GM10248 (cell line): Measurements from ENCODE around the gene SEC63.
"Not testable (repeated sequence)": the region's sequence is repeated elsewhere in the genome, so short reads cannot be mapped to it uniquely, and the experiment has no call there.

Experiments
- CTCF ChIA-PET: fragments of 300-600 bp; sonication (Branson Sonifier 250); formaldehyde crosslinking; extraction: SDS; loops from one replicate; lab custom pipeline; 2021; ENCODE audit warnings: antibody characterized with exemption; lab: Yijun Ruan, JAX
- POLR2A ChIA-PET: fragments of 350-650 bp; sonication (Branson Sonifier 250); formaldehyde crosslinking; extraction: SDS; loops from one replicate; lab custom pipeline; 2020; ENCODE audit warnings: antibody characterized with exemption; lab: Yijun Ruan, JAX
- DNase-seq: peaks from one replicate; pipeline ENCODE4 v3.0.0; 2012; ENCODE audit errors: extremely low spot score
- TF ChIP-seq, protein P1 (sequence below): IDR thresholded peaks from 2 replicates; pipeline ENCODE4 v1.5.1; 2012; ENCODE audit warnings: mild to moderate bottlenecking, low read depth; ENCODE audit errors: extremely low read depth, missing control alignments, control extremely low read depth

SEC63 gene

DNA sequence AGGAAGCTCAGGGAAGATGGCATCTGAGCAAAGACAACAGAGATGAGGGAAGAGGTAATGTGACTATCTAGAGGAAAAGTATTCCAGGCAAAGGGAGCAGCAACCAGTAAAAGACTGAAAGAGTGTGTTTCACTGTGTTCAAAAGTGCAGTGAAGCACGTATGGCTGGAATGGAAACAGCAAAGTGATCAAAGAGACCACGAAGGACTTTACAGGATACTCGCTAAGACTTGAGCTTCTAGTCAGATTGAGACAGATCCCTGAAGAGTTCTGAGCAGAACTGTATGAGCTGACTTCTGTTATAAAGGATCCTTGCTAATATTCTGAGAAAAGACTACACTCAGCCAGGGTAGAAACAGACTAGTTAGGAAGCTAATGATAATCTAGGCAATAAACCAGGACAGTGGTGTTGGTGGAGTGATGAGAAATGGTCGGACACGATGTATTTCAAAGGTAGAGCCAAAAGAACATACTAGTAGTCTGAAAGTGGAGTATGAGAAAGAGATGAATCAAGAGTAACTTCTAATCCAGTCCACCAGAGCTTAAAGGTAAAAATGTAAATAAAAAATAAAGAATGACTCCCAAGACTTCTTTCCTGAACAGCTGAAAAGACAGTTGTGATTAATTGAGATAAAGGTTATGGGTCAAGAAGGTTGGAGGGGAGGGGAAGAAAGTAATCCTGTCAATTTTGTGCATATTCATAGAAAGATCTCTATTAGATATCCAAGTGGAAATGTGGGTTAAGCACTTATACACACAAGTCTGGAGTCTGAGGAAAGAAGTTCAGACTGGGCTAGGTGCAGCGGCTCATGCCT, 14.2 kb downstream of the SEC63 start:
- ChIA-PET CTCF (interaction anchor here (1.2 to 2.2 kb wide), 3 partner anchors 8 to 26 kb away, joined by 4 to 6 read pairs (median 6); no protein-coding TSS in a partner anchor), POLR2A (no interaction called here)
- TF ChIP-seq, protein P1, sequence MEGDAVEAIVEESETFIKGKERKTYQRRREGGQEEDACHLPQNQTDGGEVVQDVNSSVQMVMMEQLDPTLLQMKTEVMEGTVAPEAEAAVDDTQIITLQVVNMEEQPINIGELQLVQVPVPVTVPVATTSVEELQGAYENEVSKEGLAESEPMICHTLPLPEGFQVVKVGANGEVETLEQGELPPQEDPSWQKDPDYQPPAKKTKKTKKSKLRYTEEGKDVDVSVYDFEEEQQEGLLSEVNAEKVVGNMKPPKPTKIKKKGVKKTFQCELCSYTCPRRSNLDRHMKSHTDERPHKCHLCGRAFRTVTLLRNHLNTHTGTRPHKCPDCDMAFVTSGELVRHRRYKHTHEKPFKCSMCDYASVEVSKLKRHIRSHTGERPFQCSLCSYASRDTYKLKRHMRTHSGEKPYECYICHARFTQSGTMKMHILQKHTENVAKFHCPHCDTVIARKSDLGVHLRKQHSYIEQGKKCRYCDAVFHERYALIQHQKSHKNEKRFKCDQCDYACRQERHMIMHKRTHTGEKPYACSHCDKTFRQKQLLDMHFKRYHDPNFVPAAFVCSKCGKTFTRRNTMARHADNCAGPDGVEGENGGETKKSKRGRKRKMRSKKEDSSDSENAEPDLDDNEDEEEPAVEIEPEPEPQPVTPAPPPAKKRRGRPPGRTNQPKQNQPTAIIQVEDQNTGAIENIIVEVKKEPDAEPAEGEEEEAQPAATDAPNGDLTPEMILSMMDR = no peak
- no peak for DNase-seq

DNA sequence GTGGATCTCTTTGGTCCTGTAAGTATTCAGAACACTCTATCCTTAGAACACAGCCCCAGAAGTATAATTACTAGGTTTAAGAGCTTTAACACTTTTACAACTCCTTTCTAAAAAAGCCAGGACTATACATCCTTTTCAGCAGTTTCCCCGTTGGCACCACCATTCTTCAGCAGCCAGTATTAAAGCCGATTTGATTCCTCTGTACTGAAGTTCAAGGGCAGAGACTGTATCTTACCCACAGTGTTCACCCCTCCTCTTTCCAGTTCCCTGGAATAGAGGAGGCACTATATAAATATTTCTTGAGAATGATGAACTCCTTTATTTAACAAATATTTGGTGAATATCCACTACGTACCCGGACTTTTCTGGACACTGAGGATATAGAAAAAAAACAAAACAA, 15.9 kb downstream of the SEC63 start:
- TF ChIP-seq, protein P1 = no peak
- CTCF ChIA-PET = interaction anchor here (0.7 to 2.2 kb wide), 3 partner anchors 10 to 319 kb away, joined by 3 to 6 read pairs (median 6); no protein-coding TSS in a partner anchor
- POLR2A ChIA-PET = no interaction called here
- no peak for DNase-seq

DNA sequence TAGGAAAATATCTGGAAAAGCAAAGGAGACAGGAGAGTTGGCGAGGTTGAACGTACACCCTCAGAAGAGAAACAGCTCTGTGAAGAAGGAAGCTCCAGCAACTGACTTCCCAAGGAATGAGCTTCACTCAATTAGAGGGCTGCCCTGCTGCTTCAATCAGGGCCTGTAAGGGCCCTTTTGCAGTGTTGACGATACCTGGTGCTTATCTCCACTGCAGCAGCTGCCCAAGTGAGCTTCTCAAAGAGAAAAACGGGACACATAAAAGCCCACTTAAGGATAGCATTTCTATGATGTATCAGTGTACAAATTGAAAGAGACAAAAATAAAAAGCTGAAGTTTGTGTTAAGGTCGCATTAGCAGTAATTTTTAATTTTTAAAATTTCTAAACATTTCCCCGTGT, 16.4 kb downstream of the SEC63 start:
- CTCF ChIA-PET = interaction anchor here (0.7 to 2.2 kb wide), 3 partner anchors 10 to 319 kb away, joined by 3 to 6 read pairs (median 6); no protein-coding TSS in a partner anchor
- POLR2A ChIA-PET = no interaction called here
- TF ChIP-seq, protein P1 = no peak
- DNase-seq = no peak

DNA sequence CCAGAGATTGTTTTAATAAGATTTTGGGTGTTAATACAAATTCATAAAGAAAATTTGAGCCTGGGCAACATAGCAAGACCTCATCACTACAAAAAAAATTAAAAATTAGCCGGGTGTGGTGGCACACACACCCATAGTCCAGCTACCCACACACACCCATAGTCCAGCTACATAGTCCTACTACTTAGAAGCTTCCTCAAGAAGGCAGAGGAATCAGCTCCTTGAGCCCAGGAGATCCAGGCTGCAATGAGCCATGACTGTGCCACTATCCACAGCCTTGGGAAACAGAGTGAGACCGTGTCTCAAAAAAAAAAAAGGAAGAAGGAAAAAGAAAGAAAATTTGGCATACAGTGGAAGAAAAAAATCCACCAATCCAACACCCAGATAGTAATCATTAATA, 16.8 kb downstream of the SEC63 start:
- ChIA-PET POLR2A (no interaction called here), CTCF (interaction anchor here (0.7 to 1.5 kb wide), 4 partner anchors 9 to 320 kb away, joined by 3 to 6 read pairs (median 3); no protein-coding TSS in a partner anchor)
- DNase-seq = no peak
- TF ChIP-seq, protein P1 = no peak

DNA sequence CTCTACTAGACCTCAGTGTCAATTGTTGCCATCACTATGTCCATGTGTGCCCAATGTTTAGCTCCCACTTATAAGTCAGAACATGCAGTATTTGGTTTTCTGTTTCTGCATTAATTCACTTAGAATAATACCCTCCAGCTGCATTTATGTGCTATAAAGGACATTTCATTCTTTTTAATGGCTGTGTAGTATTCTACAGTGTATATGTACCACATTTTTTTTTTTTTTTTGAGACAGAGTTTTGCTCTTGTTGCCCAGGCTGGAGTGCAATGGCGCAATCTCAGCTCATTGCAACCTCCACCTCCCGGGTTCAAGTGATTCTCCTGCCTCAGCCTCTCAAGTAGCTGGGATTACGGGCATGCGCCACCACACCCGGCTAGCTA, 21.1 kb downstream of the SEC63 start:
- DNase-seq, POLR2A ChIA-PET, CTCF ChIA-PET: not testable (repeated sequence)

DNA sequence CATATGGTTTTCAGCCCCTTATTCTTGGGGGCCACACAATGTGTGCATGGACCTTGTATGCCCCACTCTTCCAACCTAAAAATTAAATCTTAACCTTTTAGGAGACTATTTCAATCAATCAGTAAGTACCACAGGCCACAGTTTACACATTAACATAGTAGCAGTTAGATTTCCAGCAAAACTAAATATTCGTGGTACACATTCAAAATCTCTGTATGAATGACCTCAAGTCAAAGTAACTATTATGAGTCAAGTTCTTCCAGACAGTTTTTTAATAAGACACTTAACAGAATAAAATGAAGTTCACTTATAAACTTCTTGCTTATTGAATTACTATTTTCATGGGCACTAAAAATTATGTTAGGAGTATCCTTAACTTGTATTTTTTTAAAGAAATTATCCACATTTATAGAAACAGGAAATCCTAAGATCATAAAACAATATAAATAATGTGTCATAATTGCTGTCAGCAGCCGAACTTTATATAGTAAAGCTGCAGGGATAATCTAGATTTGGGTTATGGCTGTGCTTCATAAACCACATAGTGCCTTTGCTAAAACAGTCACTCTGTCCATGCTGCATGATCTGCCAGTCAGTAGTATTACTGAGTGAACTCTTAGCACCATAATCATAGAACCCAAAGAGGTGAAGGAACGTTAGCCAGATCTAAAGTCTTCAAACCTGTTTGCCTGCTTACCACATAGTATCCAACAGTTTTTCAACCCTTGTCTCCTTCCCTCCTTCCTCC, 21.7 kb downstream of the SEC63 start:
- TF ChIP-seq, protein P1 = no peak
- no peak for DNase-seq
- ChIA-PET POLR2A (no interaction called here), CTCF (no interaction called here)

DNA sequence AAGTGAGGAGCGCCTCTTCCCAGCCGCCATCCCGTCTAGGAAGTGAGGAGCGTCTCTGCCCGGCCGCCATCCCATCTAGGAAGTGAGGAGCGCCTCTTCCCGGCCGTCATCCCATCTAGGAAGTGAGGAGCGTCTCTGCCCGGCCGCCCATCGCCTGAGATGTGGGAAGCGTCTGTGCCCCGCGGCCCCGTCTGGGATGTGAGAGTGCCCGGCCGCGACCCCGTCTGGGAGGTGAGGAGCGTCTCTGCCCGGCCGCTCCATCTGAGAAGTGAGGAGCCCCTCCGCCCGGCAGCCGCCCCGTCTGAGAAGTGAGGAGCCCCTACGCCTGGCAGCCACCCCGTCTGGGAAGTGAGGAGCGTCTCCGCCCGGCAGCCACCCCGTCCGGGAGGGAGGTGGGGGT, 23.8 kb downstream of the SEC63 start:
- CTCF ChIA-PET, DNase-seq, POLR2A ChIA-PET: not testable (repeated sequence)
